Lung (tissue), 12 donors: ENCODE results near the gene FANCD2OS. TPM values are rescaled to one million over a fixed set of nuclear protein-coding genes. Genes with fewer than 3 reads are reported as not detected.

ENCODE experiments used
- ATAC-seq: fragments of 200-7000 bp; cut with Tn5 transposase; one replicate; pipeline ENCODE4 v1.9.1; 2020; ENCODE audit warnings: moderate number of reproducible peaks; ENCODE audit not compliant: insufficient read depth, low FRiP score
- DNase-seq, 3 donors: peaks; one replicate each; pipeline ENCODE4 v3.0.0-alpha.2; 2013 to 2017
- H3K27ac ChIP-seq, 2 donors: one replicate each; pipeline ENCODE4 v1.5.1; 2013; ENCODE audit warnings: mild to moderate bottlenecking in 2 of 2, moderate library complexity in 2 of 2, control low read depth in 1 of 2, inconsistent platforms in 1 of 2, low read depth in 1 of 2, low read length in 1 of 2
- H3K27me3 ChIP-seq, 3 donors: one replicate each; pipeline ENCODE4 v1.5.1; 2013; ENCODE audit warnings: low read length in 2 of 3; ENCODE audit not compliant: control insufficient read depth in 3 of 3, insufficient read depth in 3 of 3
- H3K36me3 ChIP-seq, 4 donors: one replicate each; pipeline ENCODE4 v1.5.1; 2013; ENCODE audit warnings: low read length in 4 of 4, mild to moderate bottlenecking in 1 of 4, moderate library complexity in 1 of 4; ENCODE audit not compliant: control insufficient read depth in 4 of 4, insufficient read depth in 4 of 4
- H3K4me1 ChIP-seq, 5 donors: one replicate each; pipeline ENCODE4 v1.5.1; 2013; ENCODE audit warnings: low read length in 5 of 5, mild to moderate bottlenecking in 2 of 5, moderate library complexity in 1 of 5; ENCODE audit not compliant: control insufficient read depth in 5 of 5, insufficient read depth in 5 of 5
- H3K4me3 ChIP-seq: one replicate; pipeline ENCODE4 v1.5.1; 2013; ENCODE audit warnings: mild to moderate bottlenecking, control low read depth, moderate library complexity
- H3K9ac ChIP-seq, 2 donors: one replicate each; pipeline ENCODE4 v1.5.1; 2013; ENCODE audit warnings: low read length in 2 of 2, control low read depth in 1 of 2; ENCODE audit not compliant: insufficient read depth in 1 of 2
- H3K9me3 ChIP-seq, 4 donors: one replicate each; pipeline ENCODE4 v1.5.1; 2013; ENCODE audit warnings: low read length in 3 of 4, mild to moderate bottlenecking in 1 of 4, moderate library complexity in 1 of 4; ENCODE audit not compliant: control insufficient read depth in 4 of 4, insufficient read depth in 3 of 4
- CTCF ChIP-seq: IDR thresholded peaks from 2 replicates; pipeline ENCODE4 v1.5.1; 2012; ENCODE audit warnings: mild to moderate bottlenecking; ENCODE audit errors: control extremely low read depth, extremely low read depth
- WGBS, 2 donors: extraction: QIAGEN DNeasy Blood & Tissue Kit; methylation state at CpG; one replicate each; pipeline ENCODE4 v1.1.7; 2013; 5-methylcytosine and 5-hydroxymethylcytosine counted together
- polyA plus RNA-seq, 2 donors: library from polyadenylated mRNA; stranded (reverse); fragments of 200-250 nt; gene quantifications; one replicate each; pipeline ENCODE4 v1.2.1, GENCODE V29; 2013
- total RNA-seq, 2 donors: library from RNA; depleted of rRNA in 1 of 2; stranded (reverse); fragments of >200 nt in 1 of 2; gene quantifications; one replicate each; pipeline ENCODE4 v1.2.1, GENCODE V29; 2014 to 2021
- donor health status: control.
- donor health status: control.
- donor health status: Bipolar disorder and iron deficiency.
- donor health status: healthy.
- donor health status: DM: yes; HTN: yes; CAD: no.

FANCD2OS gene
- total and polyA plus RNA-seq, 4 donors, result not detected

DNA sequence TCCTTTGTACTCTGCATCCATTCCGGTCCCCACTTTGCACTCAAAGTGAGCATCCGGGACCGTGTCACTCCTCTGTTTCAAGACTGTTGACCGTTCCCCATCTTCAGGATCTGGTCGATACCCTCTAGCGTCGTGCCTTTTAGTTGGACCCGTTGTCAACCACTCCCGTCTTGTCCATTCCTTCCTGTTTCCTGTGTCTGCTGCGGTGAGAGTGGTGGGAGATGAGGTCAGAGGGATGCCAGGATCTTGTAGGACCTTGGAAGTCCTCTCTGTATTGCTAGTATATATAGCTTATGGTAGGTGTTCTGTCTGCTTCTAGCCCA lies 8.0 kb upstream of the FANCD2OS start:
- Histone ChIP-seq H3K36me3 (peaks cover 0 to 3% (median 0%) of the 10 kb centered on the region in 4 donors), H3K4me3 (peak overlapping the region; percentile 76), H3K9me3 (no peaks in the 10 kb centered on the region), H3K9ac (peak overlapping the region; percentile 84 to 95), H3K27ac (peak overlapping the region; percentile 29 to 97), H3K4me1 (peaks cover 0 to 9% (median 5%) of the 10 kb centered on the region in 5 donors), H3K27me3 (no peaks in the 10 kb centered on the region)
- DNase-seq, result peak in 1 of 3 donors; percentile 34
- peak; percentile 3 for ATAC-seq
- WGBS, 2 donors, result 1% methylated on average over 10 of the region's 10 CpGs
- TF ChIP-seq CTCF, result no peak

GRCh38 chr3:10115326-10116137 lies 7.5 kb upstream of the FANCD2OS start, which contains the start of gene BRK1:
Gene BRK1 (plus strand): TSS chr3:10115675. CDS start chr3:10115702, 27 bp downstream.
- 0% methylated on average over 52 to 54 of the region's 54 CpGs for WGBS, 2 donors
- TF ChIP-seq CTCF, result no peak
- Histone ChIP-seq H3K9ac (peak within 1 kb of the TSS; percentile 84 to 95), H3K27ac (peak within 1 kb of the TSS; percentile 69 to 97), H3K27me3 (no peaks in the 10 kb centered on the region), H3K36me3 (no peaks in the 10 kb centered on the region), H3K4me3 (peak within 1 kb of the TSS; percentile 76), H3K9me3 (no peaks in the 10 kb centered on the region), H3K4me1 (peaks cover 0 to 9% (median 5%) of the 10 kb centered on the region in 5 donors)
- DNase-seq (peak; percentile 95 to 97 (median 96)), ATAC-seq (peak; percentile 99)

DNA sequence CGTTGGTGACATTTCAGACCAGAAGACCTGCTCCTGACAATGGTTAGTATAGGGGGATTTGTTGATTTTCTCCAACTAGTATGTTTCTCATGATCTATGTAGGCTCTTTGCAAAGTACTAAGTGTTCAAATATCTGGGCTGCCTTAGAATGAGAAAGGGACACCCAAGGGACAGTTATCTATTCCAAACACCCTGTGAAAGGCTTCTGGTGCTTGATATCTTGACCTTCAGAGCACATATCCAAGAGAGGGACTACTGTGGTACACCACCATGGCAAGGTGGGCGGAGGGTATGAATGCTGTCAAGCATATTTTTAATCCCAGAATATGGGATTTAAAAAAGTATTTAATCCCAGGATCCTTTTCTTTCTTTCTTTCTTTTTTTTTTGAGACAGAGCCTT lies 1.1 kb downstream of the FANCD2OS start:
- Histone ChIP-seq H3K4me1 (no peaks in the 10 kb centered on the region), H3K9me3 (no peaks in the 10 kb centered on the region), H3K4me3 (no peak overlapping the region), H3K36me3 (no peaks in the 10 kb centered on the region), H3K27ac (no peak overlapping the region), H3K9ac (no peak overlapping the region), H3K27me3 (no peaks in the 10 kb centered on the region)
- no peak for DNase-seq
- no peak for TF ChIP-seq CTCF
- ATAC-seq, result no peak
- 75 to 91% methylated on average over 2 of the region's 2 CpGs for WGBS, 2 donors
